Activated CD4-positive, alpha-beta T cell treated with anti-CD3 and anti-CD28 coated beads, Interleukin-2, amount 50 U/mL, for 48 hours (primary cell): ENCODE data around the gene FAM20B.

Experiments
- DNase-seq, 2 experiments: peaks; one replicate each; pipeline ENCODE4 v3.0.0-alpha.2; 2020

Gene FAM20B

GRCh38 chr1:179053486-179053885 is 27.8 kb downstream of the FAM20B start:
- DNase-seq: no peak

- no peak for DNase-seq
Measured at GRCh38 chr1:179055937-179056336, 30.2 kb downstream of the FAM20B start.

- no peak for DNase-seq
Measured at GRCh38 chr1:179058487-179059483, 33.1 kb downstream of the FAM20B start.

GRCh38 chr1:179061360-179062282 is 35.9 kb downstream of the FAM20B start:
- no peak for DNase-seq

- no peak for DNase-seq
Measured at GRCh38 chr1:179066471-179066870, 40.8 kb downstream of the FAM20B start.

- DNase-seq: no peak
Measured at GRCh38 chr1:179077396-179077795, 51.7 kb downstream of the FAM20B start.

GRCh38 chr1:179079113-179079761 is 53.5 kb downstream of the FAM20B start:
- DNase-seq: peak; percentile 24 to 42

GRCh38 chr1:179080866-179081686 is 55.4 kb downstream of the FAM20B start:
- peak in 1 of 2 experiments; percentile 4 for DNase-seq

GRCh38 chr1:179081687-179082332 is 56.1 kb downstream of the FAM20B start, which contains the start of gene TOR3A:
TOR3A (plus strand) TSS chr1:179082070; CDS start chr1:179082129, 59 bp downstream.
- peak; percentile 87 to 90 for DNase-seq

- DNase-seq: peak; percentile 34 to 51
Measured at GRCh38 chr1:179082333-179082998, 56.8 kb downstream of the FAM20B start.

GRCh38 chr1:179082999-179083335 is 57.3 kb downstream of the FAM20B start:
- no peak for DNase-seq

- no peak for DNase-seq
Measured at GRCh38 chr1:179083533-179083932, 57.8 kb downstream of the FAM20B start.

- no peak for DNase-seq
Measured at GRCh38 chr1:179087665-179088064, 62.0 kb downstream of the FAM20B start.

GRCh38 chr1:179089827-179090482 is 64.3 kb downstream of the FAM20B start:
- DNase-seq: no peak

- no peak for DNase-seq
Measured at GRCh38 chr1:179090522-179090921, 64.8 kb downstream of the FAM20B start.

- no peak for DNase-seq
Measured at GRCh38 chr1:179090923-179091322, 65.2 kb downstream of the FAM20B start.

- no peak for DNase-seq
Measured at GRCh38 chr1:179091691-179092165, 66.0 kb downstream of the FAM20B start.

GRCh38 chr1:179092896-179093461 is 67.3 kb downstream of the FAM20B start:
- DNase-seq: no peak

- no peak for DNase-seq
Measured at GRCh38 chr1:179094818-179095217, 69.1 kb downstream of the FAM20B start.

GRCh38 chr1:179095377-179095776 is 69.7 kb downstream of the FAM20B start:
- no peak for DNase-seq
